GM12878 (cell line): ENCODE measurements around the gene TBC1D8. TPM values are rescaled to one million over a fixed set of nuclear protein-coding genes. Genes with fewer than 3 reads are reported as not detected.

Experiments
- ATAC-seq: fragments of 200-7000 bp; cut with Tn5 transposase; 3 replicates; pipeline ENCODE4 v1.9.1; 2020; ENCODE audit warnings: mild to moderate bottlenecking, moderate library complexity
- BruUV-seq: library from RNA; stranded (reverse); fragments of 400-500 nt; replicated peaks from 2 replicates; lab custom pipeline; 2021; lab: Mats Ljungman, UMichigan
- CTCF ChIA-PET: fragments of 300-600 bp; sonication (Branson Sonifier 250); formaldehyde crosslinking; extraction: SDS; loops from one replicate; lab custom pipeline; 2021; ENCODE audit warnings: inconsistent platforms; lab: Yijun Ruan, JAX
- POLR2A ChIA-PET: fragments of 350-600 bp; formaldehyde crosslinking; extraction: SDS; loops from one replicate; lab custom pipeline; 2021; ENCODE audit warnings: inconsistent platforms; lab: Charles Lee
- RAD21 ChIA-PET: fragments of 300-600 bp; sonication (Branson Sonifier 250); formaldehyde crosslinking; loops from one replicate; lab custom pipeline; 2023; ENCODE audit warnings: antibody characterized with exemption; ENCODE audit not compliant: unreplicated experiment; lab: Charles Lee
- SMC1A ChIA-PET: fragments of 300-600 bp; sonication (Branson Sonifier 250); formaldehyde crosslinking; loops from one replicate; lab custom pipeline; 2023; ENCODE audit not compliant: unreplicated experiment, uncharacterized antibody; lab: Charles Lee
- DNase-seq: peaks from one replicate; pipeline ENCODE4 v3.0.0-alpha.2; 2011; ENCODE audit warnings: low read depth, low spot score
- FAIRE-seq: peaks from 3 replicates; lab custom pipeline; 2011; peaks lifted over from hg19 to GRCh38; lab: Jason Lieb, UNC
- H2AFZ ChIP-seq: 2 replicates; pipeline ENCODE4 v1.6.0; 2011; ENCODE audit warnings: low read depth, low read length, control low read depth; ENCODE audit not compliant: control insufficient read depth
- H3K27ac ChIP-seq: 2 replicates; pipeline ENCODE4 v1.5.1; 2011; ENCODE audit warnings: control low read depth; ENCODE audit not compliant: control insufficient read depth, insufficient read depth
- H3K27me3 ChIP-seq, 2 experiments: replicated peaks in 1 of 2; 2 replicates each; pipeline versions ENCODE4 v1.6.0 to v1.6.1; 2011; ENCODE audit warnings: low read length in 1 of 2; ENCODE audit not compliant: control insufficient read depth in 2 of 2, insufficient read depth in 2 of 2
- H3K36me3 ChIP-seq, 2 experiments: 2 replicates each; pipeline ENCODE4 v1.5.1; 2011; ENCODE audit warnings: low read length in 1 of 2; ENCODE audit not compliant: control insufficient read depth in 2 of 2, insufficient read depth in 2 of 2
- H3K4me1 ChIP-seq: 2 replicates; pipeline ENCODE4 v1.6.1; 2011; ENCODE audit warnings: mild to moderate bottlenecking, low read length, moderate library complexity, mixed read lengths; ENCODE audit not compliant: control insufficient read depth, insufficient read depth
- H3K4me2 ChIP-seq: 2 replicates; pipeline ENCODE4 v1.6.0; 2011; ENCODE audit warnings: control low read depth; ENCODE audit not compliant: control insufficient read depth, insufficient read depth
- H3K4me3 ChIP-seq: fragments of 200-600 bp; sonication (generic); 2 replicates; pipeline ENCODE4 v1.5.1; 2016
- H3K79me2 ChIP-seq: 2 replicates; pipeline ENCODE4 v1.6.0; 2011; ENCODE audit warnings: low read length; ENCODE audit not compliant: control insufficient read depth, insufficient read depth
- H3K9ac ChIP-seq: 2 replicates; pipeline ENCODE4 v1.8.0; 2011; ENCODE audit warnings: low read length, control low read depth, mixed read lengths; ENCODE audit not compliant: control insufficient read depth, insufficient read depth
- H3K9me3 ChIP-seq: replicated peaks from 3 replicates; pipeline ENCODE4 v1.5.1; 2011; ENCODE audit warnings: mild to moderate bottlenecking, low read length; ENCODE audit not compliant: control insufficient read depth, insufficient read depth
- H4K20me1 ChIP-seq: 2 replicates; pipeline ENCODE4 v1.6.0; 2011; ENCODE audit not compliant: control insufficient read depth, insufficient read depth
- ATF3 ChIP-seq: IDR thresholded peaks from 2 replicates; pipeline ENCODE4 v1.6.1; 2011; ENCODE audit warnings: low read depth, mild to moderate bottlenecking, low read length, moderate library complexity, borderline replicate concordance; ENCODE audit errors: extremely low read depth
- BACH1 ChIP-seq: fragments of 450-650 bp; IDR thresholded peaks from 2 replicates; pipeline ENCODE4 v1.6.1; 2017; ENCODE audit warnings: mild to moderate bottlenecking, borderline replicate concordance
- BCL11A ChIP-seq: IDR thresholded peaks from 2 replicates; pipeline ENCODE4 v1.6.1; 2011; ENCODE audit warnings: low read depth, low read length
- CHD1 ChIP-seq: IDR thresholded peaks from 2 replicates; pipeline ENCODE4 v1.6.1; 2012; ENCODE audit warnings: low read depth, low read length, improper control_type of control experiment
- HDAC6 ChIP-seq: fragments of 200-600 bp; sonication (generic); IDR thresholded peaks from one replicate; pipeline ENCODE4 v1.8.0; 2017; ENCODE audit warnings: antibody characterized with exemption; ENCODE audit not compliant: unreplicated experiment
- IRF4 ChIP-seq: IDR thresholded peaks from 2 replicates; pipeline ENCODE4 v1.6.1; 2011; ENCODE audit warnings: low read depth, low read length
- KAT2A ChIP-seq: conservative IDR thresholded peaks from 2 replicates; pipeline ENCODE4 v1.6.1; 2011; ENCODE audit warnings: low read depth, low read length; ENCODE audit not compliant: control insufficient read depth
- NBN ChIP-seq: fragments of 450-650 bp; IDR thresholded peaks from 2 replicates; pipeline ENCODE4 v1.6.1; 2016
- NFXL1 ChIP-seq: fragments of 450-650 bp; IDR thresholded peaks from 2 replicates; pipeline ENCODE4 v1.6.1; 2017; ENCODE audit warnings: antibody characterized with exemption, mild to moderate bottlenecking, borderline replicate concordance
- RUNX3 ChIP-seq: IDR thresholded peaks from 2 replicates; pipeline ENCODE4 v1.6.1; 2012; ENCODE audit warnings: low read length, inconsistent platforms
- SKIL ChIP-seq: fragments of 450-650 bp; IDR thresholded peaks from 2 replicates; pipeline ENCODE4 v1.6.1; 2017; ENCODE audit warnings: mild to moderate bottlenecking, low read depth, inconsistent platforms; ENCODE audit not compliant: poor library complexity, severe bottlenecking
- WGBS: methylation state at CpG from one replicate; pipeline ENCODE4 v1.1.6; 2016; ENCODE audit warnings: low lambda C conversion rate; ENCODE audit not compliant: insufficient replicate concordance, insufficient coverage; ENCODE audit errors: missing lambda C conversion rate; 5-methylcytosine and 5-hydroxymethylcytosine counted together
- in situ Hi-C: fragments of 300-500 bp; cut with MboI; formaldehyde crosslinking; loops from 9 replicates; pipeline ENCODE4 v1.14.3; 2018; ENCODE audit warnings: mixed read lengths
- intact Hi-C: fragments of 100-400 bp; cut with micrococcal nuclease; formaldehyde crosslinking; loops from one replicate; pipeline ENCODE4 v1.14.2; 2022; ENCODE audit not compliant: unreplicated experiment
- polyA plus RNA-seq, 11 experiments: library from polyadenylated mRNA; depleted of rRNA in 4 of 11; unstranded in 6 of 11; stranded (reverse) in 5 of 11; fragments of >200 nt; fragmentation: Nextera tagmentation in 4 of 11; fragmentation: Illumina TruSeq in 1 of 11; extraction: Ambion mirVana in 4 of 11; extraction: Trizol in 1 of 11; gene quantifications; 1 replicate in 1 of 11; 2 replicates in 10 of 11; pipeline versions ENCODE4 v1.2.1 to v1.2.3, GENCODE V29; 2011 to 2016; ENCODE audit warnings: inconsistent platforms in 2 of 11, missing spikeins in 2 of 11, low read depth in 1 of 11
- total RNA-seq, 4 experiments: library from RNA; depleted of rRNA in 3 of 4; stranded (reverse); fragments of >200 nt in 3 of 4; fragmentation: Illumina TruSeq in 1 of 4; extraction: Trizol in 1 of 4; gene quantifications; 2 replicates each; pipeline versions ENCODE4 v1.2.1 to v1.2.3, GENCODE V29; 2013 to 2021

TBC1D8 gene
- total and polyA plus RNA-seq, 10 of the 15 experiments (the other 5 are each of a cell fraction or from before 2014, with no cell fraction given), result 0.80 to 4.9 (median 4.4) TPM

- FAIRE-seq, result no peak
- intact Hi-C loops, result no loop called here
Measured at GRCh38 chr2:101047075-101047766, 104.0 kb downstream of the TBC1D8 start.

More at GRCh38 chr2:101047075-101047766, 104.0 kb downstream of the TBC1D8 start:
- ATAC-seq, result no peak; the same call in 2 of the 3 replicates
- TF ChIP-seq NFXL1 (no peak), SKIL (no peak), BACH1 (no peak), RUNX3 (no peak), NBN (no peak), IRF4 (no peak), BCL11A (no peak), CHD1 (no peak), HDAC6 (no peak), KAT2A (no peak), ATF3 (no peak)
- Histone ChIP-seq H4K20me1 (no peaks in the 10 kb centered on the region), H3K9ac (no peak overlapping the region), H3K4me1 (peaks cover 30% of the 10 kb centered on the region), H3K27ac (no peak overlapping the region), H3K36me3 (no peaks in the 10 kb centered on the region), H3K9me3 (no peaks in the 10 kb centered on the region; the same call in 2 of the 3 replicates), H3K4me3 (no peak overlapping the region), H3K79me2 (no peaks in the 10 kb centered on the region), H2AFZ (no peak overlapping the region), H3K4me2 (no peak overlapping the region), H3K27me3 (no peaks in the 10 kb centered on the region)
- 59% methylated on average over 12 of the region's 12 CpGs for WGBS
- no TSS peak for BruUV-seq
- in situ Hi-C loops, result no loop called here
- no peak for DNase-seq
- ChIA-PET POLR2A (no interaction called here), CTCF (interaction anchor here (0.5 to 1.8 kb wide), 2 partner anchors 11 to 62 kb away, joined by 4 to 10 read pairs; no protein-coding TSS in a partner anchor), SMC1A (no interaction called here), RAD21 (interaction anchor here (0.5 to 1.3 kb wide), 2 partner anchors 16 to 832 kb away, joined by 3 read pairs; no protein-coding TSS in a partner anchor)
